SK-MEL-5 (cell line): ENCODE data around the gene KRTAP5-7. TPM values are rescaled to one million over a fixed set of nuclear protein-coding genes. Genes with fewer than 3 reads are reported as not detected.
"Not testable (repeated sequence)": the region's sequence is repeated elsewhere in the genome, so short reads cannot be mapped to it uniquely, and the experiment has no call there.

Experiments used
- DNase-seq: peaks from one replicate; pipeline ENCODE4 v3.0.0-alpha.2; 2016; ENCODE audit warnings: low read depth, low spot score
- in situ Hi-C: cut with HindIII; loops from 2 replicates; pipeline ENCODE4 v1.10.0; 2016; ENCODE audit warnings: low sequenced_read_pairs, high pct_unique_total_duplicates, low pct_unique_long_range_greater_than_20kb
- total RNA-seq: library from RNA; depleted of rRNA; stranded (reverse); fragments of >200 nt; shearing (Covaris generic); gene quantifications from 2 replicates; pipeline ENCODE4 v1.2.3, GENCODE V29; 2014

The KRTAP5-7 gene
- total RNA-seq, 1 experiment from 2014 or later: 0.08 TPM

DNA sequence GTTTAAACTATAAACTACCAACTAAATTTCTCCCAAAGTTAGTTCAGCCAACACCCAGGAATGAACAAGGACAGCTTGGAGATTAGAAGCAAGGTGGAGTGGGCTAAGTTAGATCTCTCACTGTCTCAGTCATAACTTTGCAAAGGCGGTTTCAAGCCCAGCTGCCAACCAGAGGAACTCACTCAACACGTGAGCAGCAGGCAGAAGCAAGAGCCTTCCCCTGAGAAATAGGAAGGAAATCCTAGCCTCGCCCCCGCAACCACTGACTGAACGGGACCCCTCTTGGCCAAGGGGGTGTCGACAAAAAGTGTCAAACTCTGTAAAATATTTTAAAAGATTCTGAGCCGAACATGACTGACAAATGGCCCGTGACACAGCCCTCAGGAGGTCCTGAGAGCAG is 16.8 kb downstream of the KRTAP5-7 start:
- DNase-seq: no peak
- in situ Hi-C loops: no loop called here

DNA sequence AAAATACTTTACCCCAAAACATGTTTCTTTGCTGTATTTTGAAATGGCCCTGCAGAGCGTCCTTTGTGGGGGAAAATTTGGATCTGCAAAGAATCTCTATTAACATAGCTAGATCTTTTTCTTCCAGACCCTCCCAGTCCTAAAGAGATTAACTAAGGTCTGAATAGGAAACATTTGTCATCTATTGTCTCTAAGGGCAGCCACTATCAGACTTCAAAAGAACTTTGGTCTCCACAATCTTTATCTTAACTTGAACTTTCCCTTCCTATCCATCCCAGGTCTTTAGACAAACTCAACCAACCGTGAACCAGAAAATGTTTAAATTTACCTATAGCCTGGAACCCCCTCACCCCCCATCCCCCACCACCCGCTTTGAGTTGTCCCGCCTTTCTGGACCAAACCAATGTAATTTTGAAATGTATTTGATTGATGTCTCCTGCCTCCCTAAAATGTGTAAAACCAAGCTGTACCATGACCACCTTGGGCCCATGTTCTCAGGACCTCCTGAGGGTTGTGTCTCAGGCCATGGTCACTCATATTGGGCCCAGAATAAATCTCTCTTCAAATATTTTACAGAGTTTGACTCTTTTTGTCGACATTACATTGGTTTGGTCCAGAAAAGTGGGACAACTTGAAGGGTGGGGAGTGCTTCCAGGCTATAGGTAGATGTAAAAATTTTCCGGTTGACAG is 17.6 kb downstream of the KRTAP5-7 start:
- DNase-seq: no peak
- in situ Hi-C loops: no loop called here

DNA sequence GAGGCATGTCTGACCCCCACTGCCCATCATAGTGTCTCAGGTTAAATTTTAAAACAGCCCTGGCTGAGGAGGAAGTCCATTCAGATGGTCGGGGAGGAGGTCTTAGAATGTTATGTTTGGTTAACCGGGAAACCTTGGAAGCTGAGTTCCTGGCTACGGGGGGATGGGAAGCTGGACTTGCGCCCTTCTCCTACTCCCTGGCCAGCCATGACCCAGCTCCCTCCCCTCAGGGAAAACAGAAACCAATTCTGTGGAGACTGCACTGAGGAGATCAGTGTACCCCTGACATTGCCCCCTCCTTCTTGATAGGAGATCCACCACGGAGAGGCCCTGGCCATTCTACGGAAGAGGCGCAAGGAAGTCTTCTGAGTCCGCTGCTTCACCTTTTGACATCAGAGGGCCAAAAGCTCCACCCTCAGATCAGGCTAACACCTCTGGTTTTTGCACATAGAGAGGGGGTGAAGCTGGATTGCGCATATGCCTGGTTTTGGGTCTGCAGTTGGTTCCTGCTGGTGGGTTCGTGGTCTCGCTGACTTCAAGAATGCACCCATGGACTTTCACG is 18.4 kb downstream of the KRTAP5-7 start:
- no peak for DNase-seq
- in situ Hi-C loops: no loop called here

DNA sequence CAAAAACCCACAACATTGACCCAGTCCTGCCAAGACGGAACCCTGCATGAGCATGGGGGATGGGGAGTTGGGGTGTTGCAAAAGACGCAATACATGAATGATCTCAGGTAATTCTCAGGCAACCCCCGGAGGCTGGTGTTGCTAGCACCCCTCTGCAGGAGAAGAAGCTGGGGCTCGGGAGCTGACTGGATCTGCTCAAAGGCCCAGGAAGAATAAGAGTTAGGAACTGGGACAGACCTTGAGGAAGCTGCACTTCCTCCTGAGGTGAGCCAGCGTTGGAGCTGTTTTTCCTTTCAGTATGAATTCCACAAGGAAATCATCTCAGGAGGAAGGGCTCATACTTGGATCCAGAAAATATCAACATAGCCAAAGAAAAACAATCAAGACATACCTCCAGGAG is 21.1 kb downstream of the KRTAP5-7 start, which contains the start of gene KRTAP5-9:
Gene KRTAP5-9 (plus strand): TSS at position 301 of the 400 bp plus-strand sequence. CDS start 238 bp downstream, outside the sequence.
- in situ Hi-C loops: no loop called here
- no peak for DNase-seq

DNA sequence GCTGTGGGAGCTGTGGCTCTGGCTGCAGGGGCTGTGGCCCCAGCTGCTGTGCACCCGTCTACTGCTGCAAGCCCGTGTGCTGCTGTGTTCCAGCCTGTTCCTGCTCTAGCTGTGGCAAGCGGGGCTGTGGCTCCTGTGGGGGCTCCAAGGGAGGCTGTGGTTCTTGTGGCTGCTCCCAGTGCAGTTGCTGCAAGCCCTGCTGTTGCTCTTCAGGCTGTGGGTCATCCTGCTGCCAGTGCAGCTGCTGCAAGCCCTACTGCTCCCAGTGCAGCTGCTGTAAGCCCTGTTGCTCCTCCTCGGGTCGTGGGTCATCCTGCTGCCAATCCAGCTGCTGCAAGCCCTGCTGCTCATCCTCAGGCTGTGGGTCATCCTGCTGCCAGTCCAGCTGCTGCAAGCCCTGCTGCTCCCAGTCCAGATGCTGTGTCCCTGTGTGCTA is 21.7 kb downstream of the KRTAP5-7 start:
- no peak for DNase-seq
- in situ Hi-C loops: no loop called here

DNA sequence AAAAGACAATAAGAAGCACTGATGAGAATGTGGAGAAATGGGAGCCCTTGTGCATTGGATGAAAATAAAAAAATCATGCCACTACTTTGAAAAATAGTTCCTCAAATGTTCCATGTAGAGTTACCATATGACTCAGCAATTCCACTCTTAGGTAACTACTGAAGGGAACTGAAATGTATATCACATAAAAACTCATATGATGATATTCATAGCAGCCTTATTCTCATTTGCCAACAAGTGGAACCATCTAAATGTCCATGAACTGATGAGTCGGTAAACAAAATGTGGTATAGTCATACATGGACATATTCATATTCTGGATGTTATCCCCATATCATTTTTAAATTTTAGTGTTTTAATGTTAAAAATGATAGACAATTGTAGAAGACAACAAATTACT is 24.6 kb downstream of the KRTAP5-7 start:
- DNase-seq: no peak
- in situ Hi-C loops: no loop called here

DNA sequence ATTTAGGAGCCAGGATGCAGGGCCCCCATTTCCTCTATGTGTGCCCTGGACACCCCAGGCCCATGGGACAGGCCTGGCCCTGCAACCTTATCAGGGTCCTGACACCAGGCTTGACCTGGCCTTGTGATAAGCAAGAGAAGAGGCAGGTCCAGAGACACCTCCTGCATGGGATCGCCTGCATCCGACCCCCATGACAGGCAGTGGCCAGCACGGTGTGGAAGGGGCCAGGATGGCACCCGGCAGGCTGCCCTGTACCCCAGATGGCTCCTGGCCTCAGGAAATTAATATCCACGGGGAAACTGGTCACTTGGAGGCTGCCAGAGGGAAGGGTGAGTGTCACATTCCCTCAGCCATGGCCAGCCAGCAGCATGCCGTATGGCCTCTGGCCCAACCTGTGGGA is 27.9 kb downstream of the KRTAP5-7 start:
- in situ Hi-C loops: no loop called here
- DNase-seq: no peak

DNA sequence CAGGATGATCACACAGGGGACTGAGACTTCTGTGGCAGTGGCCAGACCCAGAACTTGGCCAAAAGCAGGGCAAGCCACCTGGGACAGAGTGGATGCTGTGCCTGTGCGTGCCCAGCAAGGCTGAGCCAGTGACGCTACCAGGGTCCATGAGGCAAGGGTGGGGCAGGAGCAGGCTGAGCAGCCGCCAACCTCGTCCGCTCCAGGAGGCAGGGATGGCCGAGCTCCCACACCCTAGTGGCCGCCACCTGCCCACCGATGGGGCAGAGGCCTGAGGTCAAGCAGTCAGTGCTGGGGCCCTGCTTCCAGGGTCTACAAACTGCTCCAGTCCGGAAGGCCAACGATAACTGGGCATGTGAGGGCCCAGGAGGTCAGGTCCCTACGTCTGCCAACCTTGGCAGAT is 28.4 kb downstream of the KRTAP5-7 start:
- in situ Hi-C loops: no loop called here
- no peak for DNase-seq

DNA sequence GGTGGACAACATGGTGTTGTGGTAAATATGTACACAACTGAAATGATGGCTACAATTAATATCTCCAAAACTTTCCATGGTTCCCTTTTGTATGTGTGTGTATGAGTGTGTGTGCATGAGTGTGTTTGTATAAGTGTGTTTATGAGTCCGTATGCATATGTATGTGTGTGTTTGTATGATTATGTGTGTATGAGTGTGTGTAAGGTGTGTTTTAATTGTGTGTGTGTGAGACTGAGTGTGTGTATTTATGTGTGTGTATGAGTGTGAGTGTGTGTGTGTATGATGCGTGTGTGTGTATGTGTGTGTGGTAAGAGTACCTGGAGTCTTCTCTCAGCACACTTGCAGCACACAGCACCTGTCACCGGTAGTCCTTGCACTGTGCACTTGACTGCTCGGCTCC is 29.0 kb downstream of the KRTAP5-7 start:
- in situ Hi-C loops: no loop called here
- DNase-seq: no peak

DNA sequence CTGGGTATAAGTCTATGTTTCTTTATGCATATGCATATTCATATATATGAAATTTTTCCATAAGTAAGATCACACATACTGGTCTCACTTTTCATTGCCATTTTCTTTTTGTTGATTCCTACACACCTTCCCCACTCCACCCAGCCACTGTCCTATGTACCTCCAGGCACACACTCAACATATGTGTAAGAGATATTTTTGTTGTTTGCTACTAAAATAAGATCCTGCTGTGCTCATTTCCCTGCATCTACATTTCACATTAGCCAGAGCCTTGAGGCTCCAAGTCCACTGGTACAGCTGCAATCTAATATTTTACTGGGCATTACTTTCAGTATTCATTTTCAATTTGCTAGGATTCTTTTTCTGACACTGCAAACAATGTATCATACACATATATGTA is 30.2 kb downstream of the KRTAP5-7 start:
- DNase-seq: no peak
- in situ Hi-C loops: no loop called here

DNA sequence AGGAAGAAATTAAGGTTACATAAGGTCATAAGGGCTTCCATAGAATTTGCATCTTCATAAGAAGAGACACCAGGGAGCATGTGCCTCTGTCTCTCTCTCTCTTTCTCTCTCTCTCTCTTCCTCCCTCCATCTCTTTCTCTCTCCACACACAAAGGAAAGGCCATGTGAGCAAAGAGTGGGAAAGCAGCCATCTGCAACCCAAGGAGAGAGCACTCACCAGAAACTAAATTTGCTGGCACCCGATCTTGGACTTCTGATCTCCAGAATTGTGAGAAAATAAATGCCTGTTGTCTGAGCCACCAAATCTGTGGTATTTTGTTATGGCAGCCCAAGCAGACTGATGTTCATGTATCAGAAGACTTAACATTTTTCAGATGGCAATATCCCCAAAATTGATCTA is 31.9 kb downstream of the KRTAP5-7 start:
- in situ Hi-C loops: no loop called here
- no peak for DNase-seq

DNA sequence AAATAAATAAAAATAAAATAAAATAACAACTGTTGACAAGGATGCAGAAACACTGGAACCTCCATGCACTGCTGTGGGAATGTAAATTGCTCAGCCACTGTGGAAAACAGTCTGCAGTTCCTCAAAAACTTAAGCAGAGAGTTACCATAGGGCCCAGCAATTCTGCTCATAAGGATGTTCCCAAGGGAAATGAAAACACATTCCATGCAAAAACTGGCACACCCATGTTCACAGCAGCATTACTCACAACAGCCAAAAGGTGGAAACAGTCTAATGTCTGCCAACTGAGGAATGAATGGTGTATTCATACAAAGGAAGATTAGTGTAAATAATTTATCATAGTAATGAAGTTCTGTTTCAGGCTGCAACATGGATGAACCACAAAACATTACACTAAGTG is 35.1 kb downstream of the KRTAP5-7 start:
- in situ Hi-C loops: no loop called here
- peak; percentile 45 for DNase-seq

DNA sequence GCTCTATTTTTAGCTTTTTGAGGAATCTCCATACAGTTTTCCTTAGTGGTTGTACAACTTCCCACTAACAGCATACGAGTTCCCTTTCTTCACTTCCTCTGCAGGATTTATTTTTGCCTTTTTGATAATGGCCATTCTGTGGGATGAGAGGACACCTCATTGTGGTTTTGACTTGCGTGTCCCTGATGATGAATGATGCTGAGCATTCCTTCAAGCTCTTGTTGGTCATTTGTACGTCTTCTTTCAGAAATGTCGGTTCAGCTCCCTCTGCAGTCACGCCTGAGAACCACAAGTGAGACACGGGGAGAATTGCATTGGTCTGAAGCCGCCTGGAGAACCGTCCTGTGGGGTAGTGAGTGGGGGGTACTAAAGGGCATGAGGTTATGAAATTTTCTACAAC is 36.3 kb downstream of the KRTAP5-7 start:
- in situ Hi-C loops: no loop called here
- peak; percentile 93 for DNase-seq

DNA sequence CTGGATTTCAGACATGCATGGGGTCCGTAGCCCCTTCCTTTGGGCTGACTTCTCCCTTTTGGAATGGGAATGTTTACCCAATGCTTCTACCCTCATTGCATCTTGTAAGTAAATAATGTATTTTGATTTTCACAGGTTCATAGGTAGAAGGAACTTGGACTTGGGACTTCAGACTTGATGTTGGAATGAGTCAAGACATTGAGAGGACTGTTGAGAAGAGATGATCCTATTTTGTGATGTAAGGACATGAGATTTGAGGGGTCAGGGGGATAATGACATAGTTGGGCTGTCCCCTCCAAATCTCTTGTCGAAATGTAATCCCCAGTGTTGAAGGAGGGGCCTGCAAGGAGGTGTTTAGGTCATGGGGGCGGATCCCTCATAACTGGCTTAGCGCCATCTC is 37.4 kb downstream of the KRTAP5-7 start:
- in situ Hi-C loops: no loop called here
- no peak for DNase-seq

DNA sequence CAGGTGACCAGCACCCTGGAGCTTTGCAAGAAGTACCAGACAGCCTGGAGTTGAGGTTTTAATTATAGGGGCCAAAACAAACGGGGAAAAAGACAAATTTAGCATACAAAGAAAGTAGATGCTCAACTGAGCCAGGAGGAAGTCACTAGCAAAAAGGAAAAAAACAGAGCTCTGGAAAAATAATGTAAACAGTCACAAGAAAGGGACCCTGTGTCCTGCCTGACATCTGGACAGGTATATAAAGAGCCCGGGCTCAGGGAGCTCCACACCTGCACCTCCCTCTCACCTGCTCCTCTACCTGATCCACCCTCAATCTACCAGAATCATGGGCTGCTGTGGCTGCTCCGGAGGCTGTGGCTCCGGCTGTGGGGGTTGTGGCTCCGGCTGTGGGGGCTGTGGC is 38.2 kb downstream of the KRTAP5-7 start, which contains the start of gene KRTAP5-10:
Gene KRTAP5-10 (plus strand): TSS at position 301 of the 400 bp plus-strand sequence. CDS start 25 bp downstream, at position 326.
- no peak for DNase-seq
- in situ Hi-C loops: no loop called here

DNA sequence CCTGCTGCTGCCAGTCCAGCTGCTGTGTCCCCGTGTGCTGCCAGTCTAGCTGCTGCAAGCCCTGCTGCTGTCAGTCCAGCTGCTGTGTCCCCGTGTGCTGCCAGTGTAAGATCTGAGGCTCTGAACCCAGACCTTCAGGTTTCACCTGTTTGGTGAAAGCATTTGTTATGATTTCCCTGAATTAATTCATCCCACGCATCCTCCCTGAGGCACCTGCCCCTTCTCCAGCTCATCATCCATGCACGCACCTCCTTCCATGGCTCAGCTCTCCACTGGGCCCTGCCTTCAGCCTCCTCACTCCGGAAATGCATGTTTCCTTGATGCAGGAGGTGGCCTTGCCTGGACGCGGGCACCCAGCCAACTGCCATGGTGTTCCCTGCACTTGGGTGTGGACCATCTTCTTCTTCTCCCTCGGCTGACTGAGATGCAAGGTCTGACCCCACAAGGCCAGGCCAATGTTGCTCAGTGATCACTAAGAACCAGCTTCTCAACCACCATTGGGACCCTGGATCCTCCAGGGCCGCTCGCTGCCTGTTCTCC is 39.1 kb downstream of the KRTAP5-7 start:
- no peak for DNase-seq
- in situ Hi-C loops: no loop called here

DNA sequence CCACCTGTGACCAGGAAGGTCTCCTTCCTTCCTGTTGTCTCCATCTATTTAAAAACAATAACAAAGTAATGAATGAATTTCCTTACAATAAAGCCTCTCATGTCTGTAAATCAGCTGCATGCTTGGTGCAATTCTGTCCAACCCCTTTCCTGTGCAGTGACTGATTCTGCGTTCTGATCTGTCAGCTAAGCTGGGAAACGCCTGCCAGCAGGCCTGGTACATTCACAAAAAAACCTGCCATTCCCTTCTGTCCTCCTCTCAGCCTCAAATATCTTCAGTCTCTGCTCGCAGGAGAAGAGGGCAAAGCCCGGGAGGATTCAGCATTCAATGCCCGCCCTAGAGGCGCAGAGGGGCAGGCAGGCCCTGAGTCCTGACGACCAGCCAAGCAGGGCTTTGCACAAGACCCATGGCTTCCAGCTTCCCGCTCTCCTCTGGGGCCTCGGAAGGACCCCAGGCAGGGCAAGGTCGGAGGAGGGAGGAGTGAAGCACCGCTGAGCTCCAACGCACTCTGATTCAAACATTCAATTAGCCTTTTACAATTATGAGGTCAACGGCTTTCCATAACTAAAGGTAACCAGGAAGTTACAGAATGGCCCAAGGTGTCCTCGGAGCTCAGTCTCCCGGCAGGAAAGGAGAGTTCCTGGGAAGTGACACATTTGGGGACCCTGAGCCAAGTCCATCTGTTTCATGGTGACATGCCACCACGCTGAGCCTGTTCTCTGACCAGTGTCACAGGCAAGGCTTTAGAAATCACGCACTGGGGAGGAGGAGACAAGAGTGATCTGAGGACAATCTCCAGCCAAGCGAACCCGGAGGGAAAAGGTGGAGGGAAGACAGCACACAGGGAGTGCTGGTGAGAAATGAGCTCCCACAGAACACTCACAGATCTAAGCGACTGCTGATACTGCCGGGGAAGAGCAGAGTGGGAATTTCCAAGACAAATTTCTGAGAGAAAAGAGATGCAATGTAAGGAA is 39.8 kb downstream of the KRTAP5-7 start:
- DNase-seq, in situ Hi-C loops: not testable (repeated sequence)

DNA sequence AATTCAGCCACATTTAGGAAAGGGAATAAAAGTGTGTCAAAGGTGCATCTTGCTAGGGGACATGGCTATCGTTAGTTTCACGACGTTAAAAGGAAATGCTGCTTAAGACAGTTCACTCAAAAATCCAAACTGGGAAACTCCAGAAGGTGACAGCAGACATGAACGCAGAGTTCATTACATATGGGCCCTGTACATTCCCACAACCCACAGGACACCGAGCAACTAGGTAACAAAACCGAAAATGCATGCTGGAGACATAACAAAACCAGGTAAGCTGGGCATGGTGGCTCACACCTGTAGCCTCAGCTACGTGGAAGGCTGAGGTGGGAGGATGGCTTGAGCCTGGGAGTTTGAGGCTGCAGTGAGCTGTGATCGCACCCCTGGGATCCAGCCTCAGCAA is 40.6 kb downstream of the KRTAP5-7 start:
- DNase-seq, in situ Hi-C loops: not testable (repeated sequence)
